ENCODE data around the gene ARMH1.

Gene ARMH1

GRCh38 chr1:44636688-44637598 is 37.6 kb upstream of the ARMH1 start:
- no peak overlapping the region for H3K4me3 ChIP-seq (ENCODE audit: low read depth in 1 of 2, low read length in 1 of 2)
- no peaks in the 10 kb centered on the region for H3K9me3 ChIP-seq
- peaks cover 14 to 18% of the 10 kb centered on the region in 2 experiments for H3K4me1 ChIP-seq (ENCODE audit: control insufficient read depth in 1 of 2, insufficient read depth in 1 of 2, low read depth in 1 of 2, low read length in 1 of 2)
- no peaks in the 10 kb centered on the region for H3K27me3 ChIP-seq
- no peak for TF ChIP-seq CTCF (IDR thresholded peaks at IDR 0.05)
- no peak overlapping the region for H3K27ac ChIP-seq
- peaks cover 74% of the 10 kb centered on the region for H3K36me3 ChIP-seq

GRCh38 chr1:44637702-44638411 is 36.7 kb upstream of the ARMH1 start:
- Histone ChIP-seq H3K4me1 (ENCODE audit: control insufficient read depth in 1 of 2, insufficient read depth in 1 of 2, low read depth in 1 of 2, low read length in 1 of 2) (peaks cover 8 to 12% of the 10 kb centered on the region in 2 experiments), H3K27ac (no peak overlapping the region), H3K27me3 (no peaks in the 10 kb centered on the region), H3K36me3 (peaks cover 83% of the 10 kb centered on the region), H3K4me3 (ENCODE audit: low read depth in 1 of 2, low read length in 1 of 2) (no peak overlapping the region), H3K9me3 (no peaks in the 10 kb centered on the region)
- TF ChIP-seq CTCF (IDR thresholded peaks at IDR 0.05), result no peak

- no peaks in the 10 kb centered on the region for H3K27me3 ChIP-seq
- TF ChIP-seq CTCF (IDR thresholded peaks at IDR 0.05), result no peak
- no peak overlapping the region for H3K27ac ChIP-seq
- no peaks in the 10 kb centered on the region for H3K4me1 ChIP-seq (ENCODE audit: control insufficient read depth in 1 of 2, insufficient read depth in 1 of 2, low read depth in 1 of 2, low read length in 1 of 2)
- peaks cover 100% of the 10 kb centered on the region for H3K36me3 ChIP-seq
- H3K4me3 ChIP-seq (ENCODE audit: low read depth in 1 of 2, low read length in 1 of 2), result no peak overlapping the region
- H3K9me3 ChIP-seq, result no peaks in the 10 kb centered on the region
These were observed 34.2 kb upstream of the ARMH1 start for GRCh38 chr1:44640200-44640853.

GRCh38 chr1:44641126-44642102 is 33.1 kb upstream of the ARMH1 start:
- no peak overlapping the region for H3K4me3 ChIP-seq (ENCODE audit: low read depth in 1 of 2, low read length in 1 of 2)
- no peaks in the 10 kb centered on the region for H3K4me1 ChIP-seq (ENCODE audit: control insufficient read depth in 1 of 2, insufficient read depth in 1 of 2, low read depth in 1 of 2, low read length in 1 of 2)
- H3K36me3 ChIP-seq, result peaks cover 100% of the 10 kb centered on the region
- no peaks in the 10 kb centered on the region for H3K27me3 ChIP-seq
- H3K27ac ChIP-seq, result no peak overlapping the region
- TF ChIP-seq CTCF (IDR thresholded peaks at IDR 0.05), result no peak
- H3K9me3 ChIP-seq, result no peaks in the 10 kb centered on the region

GRCh38 chr1:44642255-44642654 is 32.3 kb upstream of the ARMH1 start:
- no peak overlapping the region for H3K4me3 ChIP-seq (ENCODE audit: low read depth in 1 of 2, low read length in 1 of 2)
- H3K4me1 ChIP-seq (ENCODE audit: control insufficient read depth in 1 of 2, insufficient read depth in 1 of 2, low read depth in 1 of 2, low read length in 1 of 2), result no peaks in the 10 kb centered on the region
- H3K9me3 ChIP-seq, result no peaks in the 10 kb centered on the region
- no peak for TF ChIP-seq CTCF (IDR thresholded peaks at IDR 0.05)
- no peak overlapping the region for H3K27ac ChIP-seq
- no peaks in the 10 kb centered on the region for H3K27me3 ChIP-seq
- peaks cover 100% of the 10 kb centered on the region for H3K36me3 ChIP-seq
